ENCODE results near the gene ASIC4.

ASIC4 gene

GRCh38 chr2:219469186-219469724, 45.0 kb upstream of the ASIC4 start:
- DNase-seq (ENCODE audit: low read depth) = no peak

GRCh38 chr2:219470429-219470828, 43.9 kb upstream of the ASIC4 start:
- TF ChIP-seq CTCF (conservative IDR thresholded peaks at IDR 0.05; ENCODE audit: low read depth, low read length) = no peak
- no peak overlapping the region for H3K4me3 ChIP-seq (ENCODE audit: low read length)
- no peak for DNase-seq (ENCODE audit: low read depth)

More at GRCh38 chr2:219469186-219469724, 45.0 kb upstream of the ASIC4 start:
- H3K4me3 ChIP-seq (ENCODE audit: low read length) = no peak overlapping the region
- no peak for TF ChIP-seq CTCF (conservative IDR thresholded peaks at IDR 0.05; ENCODE audit: low read depth, low read length)

GRCh38 chr2:219471476-219472371, 42.6 kb upstream of the ASIC4 start:
- no peak for TF ChIP-seq CTCF (conservative IDR thresholded peaks at IDR 0.05; ENCODE audit: low read depth, low read length)
- no peak for DNase-seq (ENCODE audit: low read depth)
- no peak overlapping the region for H3K4me3 ChIP-seq (ENCODE audit: low read length)

- TF ChIP-seq CTCF (conservative IDR thresholded peaks at IDR 0.05; ENCODE audit: low read depth, low read length) = no peak
- H3K4me3 ChIP-seq (ENCODE audit: low read length) = no peak overlapping the region
- no peak for DNase-seq (ENCODE audit: low read depth)
These were observed 41.6 kb upstream of the ASIC4 start for GRCh38 chr2:219472629-219473187.

GRCh38 chr2:219473511-219473910, 40.8 kb upstream of the ASIC4 start:
- TF ChIP-seq CTCF (conservative IDR thresholded peaks at IDR 0.05; ENCODE audit: low read depth, low read length) = no peak
- DNase-seq (ENCODE audit: low read depth) = no peak

GRCh38 chr2:219474285-219475060, 39.8 kb upstream of the ASIC4 start:
- H3K4me3 ChIP-seq (ENCODE audit: low read length) = no peak overlapping the region
- no peak for DNase-seq (ENCODE audit: low read depth)
- no peak for TF ChIP-seq CTCF (conservative IDR thresholded peaks at IDR 0.05; ENCODE audit: low read depth, low read length)

More at GRCh38 chr2:219473511-219473910, 40.8 kb upstream of the ASIC4 start:
- no peak overlapping the region for H3K4me3 ChIP-seq (ENCODE audit: low read length)
